Neural crest cell (in vitro differentiated cells): ENCODE results near the gene APC. TPM values are rescaled to one million over a fixed set of nuclear protein-coding genes. Genes with fewer than 3 reads are reported as not detected.

Experiments used
- DNase-seq: peaks from one replicate; pipeline ENCODE4 v3.0.0; 2021; ENCODE audit warnings: low read depth, mixed read lengths, low spot score
- H3K27ac Mint-ChIP-seq: one replicate; pipeline ENCODE4 v1.8.0; 2021; ENCODE audit warnings: mild to moderate bottlenecking, mixed read lengths; ENCODE audit not compliant: unreplicated experiment
- H3K27me3 Mint-ChIP-seq: 2 replicates; pipeline ENCODE4 v1.8.0; 2021; ENCODE audit warnings: low read depth, mild to moderate bottlenecking, mixed read lengths
- H3K36me3 Mint-ChIP-seq: 2 replicates; pipeline ENCODE4 v1.8.0; 2021; ENCODE audit warnings: low read depth, mild to moderate bottlenecking, mixed read lengths
- H3K4me1 Mint-ChIP-seq: 2 replicates; pipeline ENCODE4 v1.8.0; 2021; ENCODE audit warnings: mixed read lengths
- H3K4me3 Mint-ChIP-seq: one replicate; pipeline ENCODE4 v1.8.0; 2021; ENCODE audit warnings: mild to moderate bottlenecking, mixed read lengths
- H3K9me3 Mint-ChIP-seq: 2 replicates; pipeline ENCODE4 v1.8.0; 2021; ENCODE audit warnings: mixed read lengths
- CTCF ChIP-seq: fragments of 200-600 bp; sonication (generic); conservative IDR thresholded peaks from 2 replicates; pipeline ENCODE4 v1.5.0; 2021; ENCODE audit warnings: antibody characterized with exemption, mild to moderate bottlenecking
- total RNA-seq: library from RNA; stranded (reverse); gene quantifications from 2 replicates; pipeline ENCODE4 v1.2.1, GENCODE V29; 2021

Gene APC
- total RNA-seq, 1 donor from 2014 or later = 48.4 TPM

DNA sequence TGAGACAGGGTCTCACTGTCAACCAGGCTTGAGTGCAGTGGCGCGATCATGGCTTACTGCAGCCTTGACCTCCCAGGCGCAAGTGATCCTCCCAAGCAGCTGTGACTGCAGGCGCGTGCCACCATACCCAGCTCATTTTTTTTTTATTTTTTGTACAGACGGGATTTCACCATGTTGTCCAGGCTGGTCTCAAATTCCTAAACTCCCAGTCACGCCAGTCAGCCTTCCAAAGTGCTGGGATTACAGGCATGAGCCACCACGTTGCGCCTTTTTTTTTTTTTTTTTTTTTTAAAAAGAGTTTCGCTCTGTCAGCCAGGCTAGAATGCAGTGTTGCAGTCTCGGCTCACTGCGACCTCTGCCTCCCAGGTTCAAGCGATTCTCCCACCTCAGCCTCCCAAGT is 96.3 kb downstream of the APC start:
- no peaks in the 10 kb centered on the region for H3K9me3 Mint-ChIP-seq
- no peak for DNase-seq
- peaks cover 31% of the 10 kb centered on the region for H3K36me3 Mint-ChIP-seq
- H3K27ac Mint-ChIP-seq = no peak overlapping the region
- TF ChIP-seq CTCF = no peak
- no peak overlapping the region for H3K4me3 Mint-ChIP-seq
- H3K4me1 Mint-ChIP-seq = no peaks in the 10 kb centered on the region
- no peaks in the 10 kb centered on the region for H3K27me3 Mint-ChIP-seq

DNA sequence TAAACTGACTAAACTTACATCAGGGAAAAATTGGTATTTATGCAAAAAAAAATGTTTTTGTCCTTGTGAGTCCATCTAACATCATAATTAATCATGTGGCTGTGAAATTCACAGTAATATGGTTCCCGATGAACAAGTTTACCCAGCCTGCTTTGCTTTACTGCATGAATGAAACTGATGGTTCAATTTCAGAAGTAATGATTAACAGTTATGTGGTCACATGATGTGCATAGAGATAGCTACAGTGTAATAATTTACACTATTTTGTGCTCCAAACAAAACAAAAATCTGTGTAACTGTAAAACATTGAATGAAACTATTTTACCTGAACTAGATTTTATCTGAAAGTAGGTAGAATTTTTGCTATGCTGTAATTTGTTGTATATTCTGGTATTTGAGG is 106.8 kb downstream of the APC start:
- no peak for DNase-seq
- no peaks in the 10 kb centered on the region for H3K27me3 Mint-ChIP-seq
- TF ChIP-seq CTCF = no peak
- H3K4me3 Mint-ChIP-seq = no peak overlapping the region
- H3K9me3 Mint-ChIP-seq = peaks cover 5% of the 10 kb centered on the region
- H3K4me1 Mint-ChIP-seq = peaks cover 4% of the 10 kb centered on the region
- peaks cover 33% of the 10 kb centered on the region for H3K36me3 Mint-ChIP-seq
- no peak overlapping the region for H3K27ac Mint-ChIP-seq

DNA sequence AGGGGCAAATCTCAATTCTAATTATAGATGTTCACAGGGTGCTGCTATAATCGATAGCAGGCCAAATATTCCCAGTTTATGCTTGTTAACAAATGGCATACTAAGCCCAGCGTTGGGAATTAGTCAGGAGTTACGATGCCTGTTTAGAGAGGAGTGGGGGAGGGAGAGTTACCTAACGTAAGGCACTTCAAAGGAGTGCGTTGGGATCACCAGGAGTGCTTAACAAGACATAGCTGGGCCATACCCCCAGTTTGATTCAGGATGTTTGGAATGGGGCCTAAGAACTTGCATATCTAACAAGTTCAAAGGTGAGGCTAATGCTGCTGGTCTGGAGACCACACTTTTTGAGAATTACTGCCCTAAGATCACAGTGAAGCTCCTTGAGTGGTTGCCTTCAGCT is 108.9 kb downstream of the APC start:
- DNase-seq = no peak
- peaks cover 13% of the 10 kb centered on the region for H3K36me3 Mint-ChIP-seq
- peaks cover under 1% of the 10 kb centered on the region for H3K27me3 Mint-ChIP-seq
- no peak overlapping the region for H3K27ac Mint-ChIP-seq
- H3K4me3 Mint-ChIP-seq = no peak overlapping the region
- peaks cover 4% of the 10 kb centered on the region for H3K4me1 Mint-ChIP-seq
- H3K9me3 Mint-ChIP-seq = peaks cover 5% of the 10 kb centered on the region
- no peak for TF ChIP-seq CTCF

GRCh38 chr5:112847306-112847705 is 109.6 kb downstream of the APC start:
- Mint-ChIP-seq H3K36me3 (peaks cover 6% of the 10 kb centered on the region), H3K9me3 (peaks cover 3% of the 10 kb centered on the region), H3K27me3 (peaks cover 2% of the 10 kb centered on the region), H3K27ac (no peak overlapping the region), H3K4me1 (peaks cover 4% of the 10 kb centered on the region), H3K4me3 (no peak overlapping the region)
- no peak for TF ChIP-seq CTCF
- no peak for DNase-seq

- Mint-ChIP-seq H3K4me3 (peak overlapping the region; percentile 6), H3K4me1 (peaks cover 4% of the 10 kb centered on the region), H3K9me3 (no peaks in the 10 kb centered on the region), H3K36me3 (no peaks in the 10 kb centered on the region), H3K27me3 (peaks cover 5% of the 10 kb centered on the region), H3K27ac (no peak overlapping the region)
- TF ChIP-seq CTCF = peak; percentile 73
- no peak for DNase-seq
Observed at GRCh38 chr5:112848116-112848811, 110.6 kb downstream of the APC start.
